HEK293 (cell line): ENCODE data around the gene SRBD1.

ENCODE experiments used
- HOXA7 ChIP-seq: sonication (generic); formaldehyde crosslinking; IDR thresholded peaks from 2 replicates; pipeline ENCODE4 v1.8.1; 2022; ENCODE audit warnings: missing genetic modification reagents, borderline replicate concordance
- IKZF3 ChIP-seq: fragments of 450-650 bp; IDR thresholded peaks from 2 replicates; pipeline ENCODE4 v1.5.0; 2018; ENCODE audit warnings: missing biosample characterization, mild to moderate bottlenecking, missing genetic modification characterization, moderate library complexity
- SCRT2 ChIP-seq: fragments of 450-650 bp; formaldehyde crosslinking; IDR thresholded peaks from 2 replicates; pipeline ENCODE4 v1.5.1; 2016; ENCODE audit warnings: missing biosample characterization, missing genetic modification characterization
- SETDB1 ChIP-seq: IDR thresholded peaks from one replicate; pipeline ENCODE4 v1.6.1; 2017; ENCODE audit warnings: mild to moderate bottlenecking, low read length, moderate library complexity, mixed read lengths; ENCODE audit not compliant: insufficient read length
- ZBTB1 ChIP-seq: fragments of 450-650 bp; formaldehyde crosslinking; IDR thresholded peaks from 2 replicates; pipeline ENCODE4 v1.5.1; 2016; ENCODE audit warnings: missing biosample characterization, missing genetic modification characterization
- ZBTB17 ChIP-seq: fragments of 450-650 bp; formaldehyde crosslinking; IDR thresholded peaks from 2 replicates; pipeline ENCODE4 v1.5.1; 2016; ENCODE audit warnings: missing biosample characterization, missing genetic modification characterization
- ZEB2 ChIP-seq: fragments of 450-650 bp; formaldehyde crosslinking; IDR thresholded peaks from 2 replicates; pipeline ENCODE4 v1.5.1; 2016; ENCODE audit warnings: missing biosample characterization, missing genetic modification characterization
- ZFP41 ChIP-seq: fragments of 450-650 bp; formaldehyde crosslinking; IDR thresholded peaks from 2 replicates; pipeline ENCODE4 v1.5.1; 2016; ENCODE audit warnings: missing biosample characterization, missing genetic modification characterization, borderline replicate concordance
- ZNF132 ChIP-seq: fragments of 450-650 bp; formaldehyde crosslinking; IDR thresholded peaks from 2 replicates; pipeline ENCODE4 v1.5.1; 2017; ENCODE audit warnings: missing biosample characterization, missing genetic modification characterization, borderline replicate concordance
- ZNF155 ChIP-seq: fragments of 450-650 bp; formaldehyde crosslinking; IDR thresholded peaks from 2 replicates; pipeline ENCODE4 v1.5.1; 2016; ENCODE audit warnings: missing biosample characterization, missing genetic modification characterization
- ZNF157 ChIP-seq: fragments of 450-650 bp; formaldehyde crosslinking; IDR thresholded peaks from 2 replicates; pipeline ENCODE4 v1.5.1; 2016; ENCODE audit warnings: missing biosample characterization, missing genetic modification characterization
- ZNF184 ChIP-seq: fragments of 450-650 bp; IDR thresholded peaks from 2 replicates; pipeline ENCODE4 v1.5.1; 2018; ENCODE audit warnings: missing biosample characterization, mild to moderate bottlenecking, missing genetic modification characterization
- ZNF2 ChIP-seq: fragments of 450-650 bp; formaldehyde crosslinking; IDR thresholded peaks from 2 replicates; pipeline ENCODE4 v1.5.1; 2016; ENCODE audit warnings: missing biosample characterization, missing genetic modification characterization
- ZNF202 ChIP-seq: fragments of 450-650 bp; formaldehyde crosslinking; IDR thresholded peaks from 2 replicates; pipeline ENCODE4 v1.5.1; 2016; ENCODE audit warnings: missing biosample characterization, missing genetic modification characterization, borderline replicate concordance
- ZNF404 ChIP-seq: fragments of 450-650 bp; formaldehyde crosslinking; IDR thresholded peaks from 2 replicates; pipeline ENCODE4 v1.5.1; 2017; ENCODE audit warnings: missing biosample characterization, missing genetic modification characterization
- ZNF433 ChIP-seq: fragments of 450-650 bp; formaldehyde crosslinking; IDR thresholded peaks from 2 replicates; pipeline ENCODE4 v1.5.1; 2016; ENCODE audit warnings: missing biosample characterization, missing genetic modification characterization, low read depth
- ZNF544 ChIP-seq: fragments of 450-650 bp; formaldehyde crosslinking; IDR thresholded peaks from 2 replicates; pipeline ENCODE4 v1.5.0; 2017; ENCODE audit warnings: missing biosample characterization, missing genetic modification characterization
- ZNF600 ChIP-seq: fragments of 450-650 bp; formaldehyde crosslinking; IDR thresholded peaks from 2 replicates; pipeline ENCODE4 v1.5.1; 2016; ENCODE audit warnings: missing biosample characterization, missing genetic modification characterization
- ZNF624 ChIP-seq: fragments of 450-650 bp; formaldehyde crosslinking; IDR thresholded peaks from 2 replicates; pipeline ENCODE4 v1.5.1; 2017; ENCODE audit warnings: missing biosample characterization, missing genetic modification characterization
- ZNF660 ChIP-seq: fragments of 450-650 bp; IDR thresholded peaks from 2 replicates; pipeline ENCODE4 v1.5.1; 2018; ENCODE audit warnings: missing biosample characterization, mild to moderate bottlenecking, missing genetic modification characterization
- ZNF670 ChIP-seq: fragments of 450-650 bp; formaldehyde crosslinking; IDR thresholded peaks from 2 replicates; pipeline ENCODE4 v1.5.1; 2016; ENCODE audit warnings: missing biosample characterization, missing genetic modification characterization, low read depth
- ZNF701 ChIP-seq: fragments of 450-650 bp; formaldehyde crosslinking; IDR thresholded peaks from 2 replicates; pipeline ENCODE4 v1.5.1; 2016; ENCODE audit warnings: missing biosample characterization, missing genetic modification characterization
- ZNF76 ChIP-seq: fragments of 450-650 bp; formaldehyde crosslinking; IDR thresholded peaks from 2 replicates; pipeline ENCODE4; 2016; ENCODE audit warnings: low read depth, missing biosample characterization, missing genetic modification characterization, borderline replicate concordance
- TF ChIP-seq, protein P1 (sequence below): fragments of 450-650 bp; IDR thresholded peaks from 2 replicates; pipeline ENCODE4 v1.5.1; 2018; ENCODE audit warnings: missing biosample characterization, mild to moderate bottlenecking, missing genetic modification characterization
- TF ChIP-seq, protein P2 (sequence below): fragments of 450-650 bp; formaldehyde crosslinking; IDR thresholded peaks from 2 replicates; pipeline ENCODE4 v1.5.1; 2016; ENCODE audit warnings: missing biosample characterization, missing genetic modification characterization
- TF ChIP-seq, protein P3 (sequence below): fragments of 450-650 bp; formaldehyde crosslinking; IDR thresholded peaks from 2 replicates; pipeline ENCODE4 v1.5.1; 2016; ENCODE audit warnings: missing biosample characterization, missing genetic modification characterization, low read depth
- TF ChIP-seq, protein P4 (sequence below): fragments of 450-650 bp; formaldehyde crosslinking; IDR thresholded peaks from 2 replicates; pipeline ENCODE4 v1.5.1; 2016; ENCODE audit warnings: missing biosample characterization, missing genetic modification characterization
- TF ChIP-seq, protein P5 (sequence below): fragments of 450-650 bp; formaldehyde crosslinking; IDR thresholded peaks from 2 replicates; pipeline ENCODE4 v1.5.1; 2016; ENCODE audit warnings: missing biosample characterization, missing genetic modification characterization
- TF ChIP-seq, protein P6 (sequence below): fragments of 450-650 bp; formaldehyde crosslinking; IDR thresholded peaks from 2 replicates; pipeline ENCODE4 v1.5.1; 2016; ENCODE audit warnings: missing biosample characterization, missing genetic modification characterization

The SRBD1 gene

DNA sequence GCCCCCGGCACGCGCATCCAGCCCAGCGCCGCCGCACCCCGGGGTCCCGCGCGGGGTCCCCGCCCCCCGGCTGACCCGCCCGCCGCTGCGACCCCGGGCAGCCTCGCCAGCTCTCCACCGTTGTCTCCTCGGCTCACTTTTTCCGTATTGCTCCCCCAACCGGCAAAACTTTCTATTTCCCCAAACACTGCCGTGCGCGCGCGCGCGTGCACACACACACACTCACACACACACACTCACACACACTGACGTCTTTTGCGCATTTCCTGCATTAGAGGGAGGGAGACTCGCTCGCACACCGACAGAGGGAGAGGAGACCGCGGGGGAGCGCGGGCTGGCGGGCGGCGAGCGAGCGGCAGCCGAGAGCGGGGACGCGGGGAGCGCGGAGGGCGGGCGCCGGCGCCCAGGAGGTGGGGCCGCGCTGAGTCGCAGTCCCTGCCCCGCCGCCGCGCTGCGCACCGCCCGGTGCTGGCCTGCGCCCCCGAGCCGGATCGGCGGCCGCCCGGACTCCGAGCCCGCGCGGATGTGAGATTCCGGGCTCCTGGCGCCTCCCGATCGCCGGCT, 39.9 kb upstream of the SRBD1 start (continued):
- TF ChIP-seq, protein P1, sequence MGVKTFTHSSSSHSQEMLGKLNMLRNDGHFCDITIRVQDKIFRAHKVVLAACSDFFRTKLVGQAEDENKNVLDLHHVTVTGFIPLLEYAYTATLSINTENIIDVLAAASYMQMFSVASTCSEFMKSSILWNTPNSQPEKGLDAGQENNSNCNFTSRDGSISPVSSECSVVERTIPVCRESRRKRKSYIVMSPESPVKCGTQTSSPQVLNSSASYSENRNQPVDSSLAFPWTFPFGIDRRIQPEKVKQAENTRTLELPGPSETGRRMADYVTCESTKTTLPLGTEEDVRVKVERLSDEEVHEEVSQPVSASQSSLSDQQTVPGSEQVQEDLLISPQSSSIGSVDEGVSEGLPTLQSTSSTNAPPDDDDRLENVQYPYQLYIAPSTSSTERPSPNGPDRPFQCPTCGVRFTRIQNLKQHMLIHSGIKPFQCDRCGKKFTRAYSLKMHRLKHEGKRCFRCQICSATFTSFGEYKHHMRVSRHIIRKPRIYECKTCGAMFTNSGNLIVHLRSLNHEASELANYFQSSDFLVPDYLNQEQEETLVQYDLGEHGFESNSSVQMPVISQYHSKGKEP (tag by site-specific recombination), result peak; percentile 99
- TF ChIP-seq ZNF202, result no peak
- no peak for TF ChIP-seq ZNF157 (tag by site-specific recombination)
- TF ChIP-seq ZFP41 (tag by site-specific recombination), result no peak
- TF ChIP-seq ZNF132 (tag by site-specific recombination), result no peak
- TF ChIP-seq ZNF184 (tag by site-specific recombination), result no peak
- TF ChIP-seq ZNF660, result peak; percentile 88; the same call in 1 of the 2 replicates
- TF ChIP-seq ZNF670 (tag by site-specific recombination), result no peak
- TF ChIP-seq ZNF600, result 0 out of 2 replicates have a peak, but pooled peaks have one; percentile 35
- no peak for TF ChIP-seq ZNF404
- TF ChIP-seq HOXA7 (CRISPR knock-in tag), result no peak
- TF ChIP-seq ZBTB17 (tag by site-specific recombination), result peak; percentile 57; the same call in 1 of the 2 replicates
- TF ChIP-seq, protein P2, sequence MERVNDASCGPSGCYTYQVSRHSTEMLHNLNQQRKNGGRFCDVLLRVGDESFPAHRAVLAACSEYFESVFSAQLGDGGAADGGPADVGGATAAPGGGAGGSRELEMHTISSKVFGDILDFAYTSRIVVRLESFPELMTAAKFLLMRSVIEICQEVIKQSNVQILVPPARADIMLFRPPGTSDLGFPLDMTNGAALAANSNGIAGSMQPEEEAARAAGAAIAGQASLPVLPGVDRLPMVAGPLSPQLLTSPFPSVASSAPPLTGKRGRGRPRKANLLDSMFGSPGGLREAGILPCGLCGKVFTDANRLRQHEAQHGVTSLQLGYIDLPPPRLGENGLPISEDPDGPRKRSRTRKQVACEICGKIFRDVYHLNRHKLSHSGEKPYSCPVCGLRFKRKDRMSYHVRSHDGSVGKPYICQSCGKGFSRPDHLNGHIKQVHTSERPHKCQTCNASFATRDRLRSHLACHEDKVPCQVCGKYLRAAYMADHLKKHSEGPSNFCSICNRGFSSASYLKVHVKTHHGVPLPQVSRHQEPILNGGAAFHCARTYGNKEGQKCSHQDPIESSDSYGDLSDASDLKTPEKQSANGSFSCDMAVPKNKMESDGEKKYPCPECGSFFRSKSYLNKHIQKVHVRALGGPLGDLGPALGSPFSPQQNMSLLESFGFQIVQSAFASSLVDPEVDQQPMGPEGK, result peak; percentile 83
- TF ChIP-seq ZNF155 (tag by site-specific recombination), result no peak
- 0 out of 2 replicates have a peak, but pooled peaks have one; percentile 73 for TF ChIP-seq ZBTB1
- TF ChIP-seq ZNF701 (tag by site-specific recombination), result no peak
- TF ChIP-seq SETDB1, result no peak
- no peak for TF ChIP-seq ZNF624 (tag by site-specific recombination)
- TF ChIP-seq, protein P3, sequence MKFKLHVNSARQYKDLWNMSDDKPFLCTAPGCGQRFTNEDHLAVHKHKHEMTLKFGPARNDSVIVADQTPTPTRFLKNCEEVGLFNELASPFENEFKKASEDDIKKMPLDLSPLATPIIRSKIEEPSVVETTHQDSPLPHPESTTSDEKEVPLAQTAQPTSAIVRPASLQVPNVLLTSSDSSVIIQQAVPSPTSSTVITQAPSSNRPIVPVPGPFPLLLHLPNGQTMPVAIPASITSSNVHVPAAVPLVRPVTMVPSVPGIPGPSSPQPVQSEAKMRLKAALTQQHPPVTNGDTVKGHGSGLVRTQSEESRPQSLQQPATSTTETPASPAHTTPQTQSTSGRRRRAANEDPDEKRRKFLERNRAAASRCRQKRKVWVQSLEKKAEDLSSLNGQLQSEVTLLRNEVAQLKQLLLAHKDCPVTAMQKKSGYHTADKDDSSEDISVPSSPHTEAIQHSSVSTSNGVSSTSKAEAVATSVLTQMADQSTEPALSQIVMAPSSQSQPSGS (tag by site-specific recombination), result peak; percentile 87
- TF ChIP-seq, protein P4, sequence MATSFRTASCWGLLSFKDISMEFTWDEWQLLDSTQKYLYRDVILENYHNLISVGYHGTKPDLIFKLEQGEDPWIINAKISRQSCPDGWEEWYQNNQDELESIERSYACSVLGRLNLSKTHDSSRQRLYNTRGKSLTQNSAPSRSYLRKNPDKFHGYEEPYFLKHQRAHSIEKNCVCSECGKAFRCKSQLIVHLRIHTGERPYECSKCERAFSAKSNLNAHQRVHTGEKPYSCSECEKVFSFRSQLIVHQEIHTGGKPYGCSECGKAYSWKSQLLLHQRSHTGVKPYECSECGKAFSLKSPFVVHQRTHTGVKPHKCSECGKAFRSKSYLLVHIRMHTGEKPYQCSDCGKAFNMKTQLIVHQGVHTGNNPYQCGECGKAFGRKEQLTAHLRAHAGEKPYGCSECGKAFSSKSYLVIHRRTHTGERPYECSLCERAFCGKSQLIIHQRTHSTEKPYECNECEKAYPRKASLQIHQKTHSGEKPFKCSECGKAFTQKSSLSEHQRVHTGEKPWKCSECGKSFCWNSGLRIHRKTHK (tag by site-specific recombination), result no peak
- peak; percentile 67; the same call in 1 of the 2 replicates for TF ChIP-seq ZNF76 (tag by site-specific recombination)
- TF ChIP-seq, protein P5, sequence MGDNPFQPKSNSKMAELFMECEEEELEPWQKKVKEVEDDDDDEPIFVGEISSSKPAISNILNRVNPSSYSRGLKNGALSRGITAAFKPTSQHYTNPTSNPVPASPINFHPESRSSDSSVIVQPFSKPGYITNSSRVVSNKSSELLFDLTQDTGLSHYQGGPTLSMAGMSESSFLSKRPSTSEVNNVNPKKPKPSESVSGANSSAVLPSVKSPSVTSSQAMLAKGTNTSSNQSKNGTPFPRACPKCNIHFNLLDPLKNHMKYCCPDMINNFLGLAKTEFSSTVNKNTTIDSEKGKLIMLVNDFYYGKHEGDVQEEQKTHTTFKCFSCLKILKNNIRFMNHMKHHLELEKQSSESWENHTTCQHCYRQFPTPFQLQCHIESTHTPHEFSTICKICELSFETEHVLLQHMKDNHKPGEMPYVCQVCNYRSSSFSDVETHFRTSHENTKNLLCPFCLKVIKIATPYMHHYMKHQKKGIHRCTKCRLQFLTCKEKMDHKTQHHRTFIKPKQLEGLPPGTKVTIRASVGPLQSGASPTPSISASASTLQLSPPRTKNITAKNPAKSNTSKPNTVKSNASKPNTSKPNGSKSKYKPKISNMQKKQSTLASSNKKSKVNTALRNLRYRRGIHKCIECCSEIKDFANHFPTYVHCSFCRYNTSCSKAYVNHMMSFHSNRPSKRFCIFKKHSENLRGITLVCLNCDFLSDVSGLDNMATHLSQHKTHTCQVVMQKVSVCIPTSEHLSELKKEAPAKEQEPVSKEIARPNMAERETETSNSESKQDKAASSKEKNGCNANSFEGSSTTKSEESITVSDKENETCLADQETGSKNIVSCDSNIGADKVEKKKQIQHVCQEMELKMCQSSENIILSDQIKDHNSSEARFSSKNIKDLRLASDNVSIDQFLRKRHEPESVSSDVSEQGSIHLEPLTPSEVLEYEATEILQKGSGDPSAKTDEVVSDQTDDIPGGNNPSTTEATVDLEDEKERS, result no peak
- TF ChIP-seq ZNF2 (tag by site-specific recombination), result no peak
- no peak for TF ChIP-seq ZNF433 (tag by site-specific recombination)
- TF ChIP-seq IKZF3 (tag by site-specific recombination), result no peak
- peak; percentile 92 for TF ChIP-seq ZEB2 (tag by site-specific recombination)
- TF ChIP-seq SCRT2 (tag by site-specific recombination), result no peak
- TF ChIP-seq, protein P6, sequence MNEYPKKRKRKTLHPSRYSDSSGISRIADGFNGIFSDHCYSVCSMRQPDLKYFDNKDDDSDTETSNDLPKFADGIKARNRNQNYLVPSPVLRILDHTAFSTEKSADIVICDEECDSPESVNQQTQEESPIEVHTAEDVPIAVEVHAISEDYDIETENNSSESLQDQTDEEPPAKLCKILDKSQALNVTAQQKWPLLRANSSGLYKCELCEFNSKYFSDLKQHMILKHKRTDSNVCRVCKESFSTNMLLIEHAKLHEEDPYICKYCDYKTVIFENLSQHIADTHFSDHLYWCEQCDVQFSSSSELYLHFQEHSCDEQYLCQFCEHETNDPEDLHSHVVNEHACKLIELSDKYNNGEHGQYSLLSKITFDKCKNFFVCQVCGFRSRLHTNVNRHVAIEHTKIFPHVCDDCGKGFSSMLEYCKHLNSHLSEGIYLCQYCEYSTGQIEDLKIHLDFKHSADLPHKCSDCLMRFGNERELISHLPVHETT (tag by site-specific recombination), result peak; percentile 66
- no peak for TF ChIP-seq ZNF544 (tag by site-specific recombination)
